NK-92 (cell line): ENCODE data around the gene KLHL40.

Experiments
- DNase-seq: peaks from one replicate; lab custom pipeline; 2025; ENCODE audit not compliant: unreplicated experiment; lab: John Stamatoyannopoulos, UW

Gene KLHL40

GRCh38 chr3:42688487-42689420 is 3.4 kb downstream of the KLHL40 start:
- no peak for DNase-seq

GRCh38 chr3:42689421-42690014 is 4.2 kb downstream of the KLHL40 start:
- DNase-seq, result no peak

- no peak for DNase-seq
Measured at GRCh38 chr3:42690191-42690590, 4.9 kb downstream of the KLHL40 start.

- no peak for DNase-seq
Measured at GRCh38 chr3:42690766-42691680, 5.7 kb downstream of the KLHL40 start.

- DNase-seq, result no peak
Measured at GRCh38 chr3:42691816-42692666, 6.7 kb downstream of the KLHL40 start.

- no peak for DNase-seq
Measured at GRCh38 chr3:42692667-42693529, 7.6 kb downstream of the KLHL40 start.

GRCh38 chr3:42693530-42693930 is 8.2 kb downstream of the KLHL40 start:
- no peak for DNase-seq

- no peak for DNase-seq
Measured at GRCh38 chr3:42694366-42694765, 9.0 kb downstream of the KLHL40 start.

- DNase-seq, result no peak
Measured at GRCh38 chr3:42696356-42697288, 11.3 kb downstream of the KLHL40 start.

- no peak for DNase-seq
Measured at GRCh38 chr3:42697289-42698051, 12.1 kb downstream of the KLHL40 start.

- no peak for DNase-seq
Measured at GRCh38 chr3:42698216-42698910, 13.0 kb downstream of the KLHL40 start.

GRCh38 chr3:42698911-42699230 is 13.5 kb downstream of the KLHL40 start:
- DNase-seq, result no peak

GRCh38 chr3:42699511-42699971 is 14.2 kb downstream of the KLHL40 start:
- no peak for DNase-seq

- no peak for DNase-seq
Measured at GRCh38 chr3:42700366-42701288, 15.3 kb downstream of the KLHL40 start.

- DNase-seq, result no peak
Measured at GRCh38 chr3:42701371-42702065, 16.2 kb downstream of the KLHL40 start.
